Ammon's horn (tissue), 1 donor: ENCODE measurements around the gene DIP2C.
"Not testable (repeated sequence)": the region's sequence is repeated elsewhere in the genome, so short reads cannot be mapped to it uniquely, and the experiment has no call there.

Experiments used
- DNase-seq: peaks from one replicate; pipeline ENCODE4 v3.0.0-alpha.2; 2016; ENCODE audit warnings: low spot score

Gene DIP2C

GRCh38 chr10:639751-640672, 49.5 kb downstream of the DIP2C start:
- DNase-seq, result no peak

DNA sequence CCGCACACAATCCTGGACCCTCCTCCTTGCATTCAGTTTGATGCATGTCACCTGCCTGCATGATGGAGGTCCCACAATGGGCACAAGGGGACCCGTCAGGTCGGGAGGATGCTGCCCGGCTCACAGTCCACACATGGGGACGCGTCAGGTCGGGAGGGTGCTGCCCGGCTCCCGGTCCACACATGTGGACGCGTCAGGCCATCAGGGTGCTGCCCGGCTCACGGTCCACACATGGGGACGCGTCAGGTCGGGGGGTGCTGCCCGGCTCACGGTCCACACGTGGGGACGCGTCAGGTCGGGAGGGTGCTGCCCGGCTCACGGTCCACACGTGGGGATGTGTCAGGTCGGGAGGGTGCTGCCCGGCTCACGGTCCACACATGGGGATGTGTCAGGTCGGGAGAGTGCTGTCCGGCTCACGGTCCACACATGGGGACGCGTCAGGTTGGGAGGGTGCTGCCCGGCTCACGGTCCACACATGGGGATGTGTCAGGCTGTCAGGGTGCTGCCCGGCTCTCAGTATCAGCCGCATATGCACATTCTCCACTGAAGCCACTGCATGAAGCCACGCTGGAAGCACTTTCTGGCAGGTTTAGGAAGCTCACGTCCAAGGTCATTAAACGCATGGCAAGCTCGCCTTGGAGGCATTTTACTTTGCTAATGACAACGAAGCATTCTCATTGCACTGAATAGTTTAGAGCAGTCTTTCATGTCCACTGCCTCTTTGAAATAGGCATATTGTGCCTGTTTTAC, 50.3 kb downstream of the DIP2C start:
- DNase-seq, result no peak

DNA sequence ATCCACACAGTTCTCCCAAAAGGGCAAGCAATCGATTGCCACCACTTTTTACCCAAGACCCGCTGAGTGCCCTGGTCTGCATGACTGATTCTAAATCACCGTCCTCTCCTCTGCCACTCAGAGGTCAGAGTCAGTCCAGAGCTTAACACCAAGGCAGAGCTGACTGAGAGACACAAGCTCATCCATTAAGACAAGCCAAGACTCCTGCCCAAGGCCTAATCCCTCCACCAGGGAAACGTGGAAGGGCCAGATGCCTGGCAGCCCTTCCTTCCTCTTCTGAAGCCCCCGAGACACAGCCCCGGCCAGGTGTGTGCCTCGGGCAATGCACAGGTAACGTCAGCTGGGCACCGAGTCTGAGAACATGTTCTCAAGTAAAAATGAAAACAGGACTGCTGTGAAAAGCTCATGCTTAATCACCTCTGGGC, 51.7 kb downstream of the DIP2C start:
- DNase-seq, result no peak

DNA sequence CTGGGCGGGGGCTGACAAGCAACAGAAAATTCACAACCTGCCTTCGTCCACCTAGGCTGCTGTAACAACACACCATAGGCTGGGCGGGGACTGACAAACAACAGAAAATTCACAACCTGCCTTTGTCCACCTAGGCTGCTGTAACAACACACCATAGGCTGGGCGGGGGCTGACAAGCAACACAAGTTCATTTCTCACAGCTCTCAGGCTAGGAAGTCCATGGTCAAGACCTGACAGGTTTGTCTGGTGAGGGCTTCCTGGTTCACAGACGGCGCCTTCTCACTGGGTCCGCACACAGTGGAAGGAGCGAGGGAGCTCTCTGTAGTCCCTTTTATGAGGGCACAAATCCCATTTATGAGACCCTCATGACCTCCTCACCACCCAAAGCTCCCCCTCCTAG, 52.2 kb downstream of the DIP2C start:
- DNase-seq, result no peak

- no peak for DNase-seq
Measured at GRCh38 chr10:636769-637168, 52.7 kb downstream of the DIP2C start.

- DNase-seq, result no peak
Measured at GRCh38 chr10:636016-636730, 53.3 kb downstream of the DIP2C start.

DNA sequence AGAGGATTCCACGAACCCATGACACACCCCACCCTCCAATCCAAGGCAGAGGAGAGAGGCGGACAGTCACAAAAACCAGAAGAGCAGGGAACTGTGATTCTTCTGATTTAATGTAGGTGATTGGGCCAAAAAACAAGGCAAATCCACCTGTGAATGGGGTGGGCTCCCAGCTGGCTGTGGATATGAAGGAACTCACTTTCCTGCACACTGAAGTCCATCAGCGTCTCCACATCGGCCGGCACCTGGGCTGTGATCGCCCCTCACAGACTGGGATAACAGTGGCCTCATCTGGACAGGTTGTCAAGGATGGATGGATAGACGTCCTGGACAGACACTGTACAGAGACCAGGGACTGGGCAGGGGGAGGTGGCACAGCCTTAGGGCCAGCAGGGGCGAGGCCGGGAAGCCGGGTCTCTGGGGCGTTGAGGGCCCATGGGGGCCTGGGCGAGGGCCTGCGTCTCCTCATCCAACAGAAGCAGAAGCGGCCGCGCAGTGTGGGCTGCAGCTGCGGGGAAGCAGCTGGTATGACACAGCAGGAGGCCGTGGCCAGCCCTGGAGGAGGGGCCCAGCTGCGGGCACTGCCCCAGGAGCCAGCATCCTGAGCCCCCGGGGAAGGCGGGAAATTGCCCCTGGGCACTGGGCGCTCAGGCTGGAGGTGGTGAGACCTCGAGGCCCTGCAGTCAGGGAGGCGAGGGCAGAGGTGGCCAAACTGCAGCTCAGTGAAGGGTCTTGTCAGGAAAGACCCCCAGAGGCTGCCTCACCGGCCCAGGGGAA, 54.2 kb downstream of the DIP2C start:
- DNase-seq, result peak; percentile 64

GRCh38 chr10:634256-634655, 55.2 kb downstream of the DIP2C start:
- DNase-seq, result no peak

DNA sequence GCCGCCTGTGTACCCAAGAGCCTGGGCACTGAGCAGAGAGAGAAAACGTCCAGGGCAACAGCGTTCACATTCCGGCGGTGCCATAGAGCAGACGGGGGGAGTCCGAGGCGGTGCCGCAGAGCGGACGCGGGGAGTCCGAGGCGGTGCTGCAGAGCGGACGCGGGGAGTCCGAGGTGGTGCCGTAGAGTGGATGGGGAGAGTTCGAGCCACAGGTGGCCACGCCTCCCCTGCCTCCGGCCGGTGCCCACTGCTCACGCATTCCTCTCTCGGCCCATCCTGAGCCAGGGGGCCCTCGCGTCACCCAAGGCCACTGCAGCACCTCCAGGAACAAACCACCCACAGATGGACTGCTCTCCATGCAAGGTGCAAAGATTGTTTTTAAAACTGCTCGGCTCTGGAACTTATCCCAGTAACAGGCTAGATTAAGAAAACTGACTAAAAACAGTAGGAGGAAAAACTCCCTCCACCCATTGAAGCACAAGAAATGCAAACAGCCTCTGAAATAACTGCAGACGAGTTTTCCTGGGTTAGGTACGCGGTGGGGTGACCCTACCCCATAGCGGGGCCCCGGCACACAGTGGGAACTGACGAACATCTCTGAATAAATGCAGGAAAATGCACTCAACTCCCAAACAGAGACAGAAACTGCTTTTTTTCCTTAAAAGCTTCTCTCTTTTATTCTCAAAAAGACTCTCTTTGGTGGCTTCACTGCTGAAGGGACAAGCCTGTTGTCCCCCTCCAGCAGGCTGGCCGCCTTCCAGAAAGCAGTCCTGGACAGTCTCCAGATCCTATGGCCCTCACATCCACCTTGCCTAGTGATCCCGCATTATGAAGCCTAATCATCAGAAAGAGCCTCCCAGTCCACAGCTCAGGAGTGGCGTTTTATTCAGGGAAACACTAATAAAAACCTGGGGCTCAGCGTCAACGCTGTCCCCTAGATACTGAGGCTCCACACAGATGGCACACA, 55.9 kb downstream of the DIP2C start:
- DNase-seq, result no peak

- DNase-seq, result not testable (repeated sequence)
Measured at GRCh38 chr10:632807-633177, 56.7 kb downstream of the DIP2C start.

DNA sequence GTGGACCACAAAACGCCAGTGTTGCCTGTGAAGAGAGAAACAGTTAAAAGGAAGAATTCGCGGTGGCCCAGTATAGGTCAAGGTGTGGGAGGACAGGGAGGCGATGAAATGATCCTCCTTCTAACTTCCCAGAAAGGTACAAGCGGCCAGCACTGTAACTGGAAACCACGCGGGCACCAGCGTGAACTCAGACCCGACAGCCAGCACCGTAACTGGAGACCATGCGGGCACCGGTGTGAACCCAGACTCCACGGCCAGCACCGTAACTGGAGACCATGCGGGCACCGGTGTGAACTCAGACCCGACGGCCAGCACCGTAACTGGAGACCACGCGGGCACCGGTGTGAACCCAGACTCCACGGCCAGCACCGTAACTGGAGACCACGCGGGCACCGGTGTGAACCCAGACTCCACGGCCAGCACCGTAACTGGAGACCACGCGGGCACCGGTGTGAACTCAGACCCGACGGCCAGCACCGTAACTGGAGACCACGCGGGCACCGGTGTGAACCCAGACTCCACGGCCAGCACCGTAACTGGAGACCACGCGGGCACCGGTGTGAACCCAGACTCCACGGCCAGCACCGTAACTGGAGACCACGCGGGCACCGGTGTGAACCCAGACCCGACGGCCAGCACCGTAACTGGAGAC, 57.2 kb downstream of the DIP2C start:
- not testable (repeated sequence) for DNase-seq

GRCh38 chr10:631266-631665, 58.2 kb downstream of the DIP2C start:
- DNase-seq, result no peak

DNA sequence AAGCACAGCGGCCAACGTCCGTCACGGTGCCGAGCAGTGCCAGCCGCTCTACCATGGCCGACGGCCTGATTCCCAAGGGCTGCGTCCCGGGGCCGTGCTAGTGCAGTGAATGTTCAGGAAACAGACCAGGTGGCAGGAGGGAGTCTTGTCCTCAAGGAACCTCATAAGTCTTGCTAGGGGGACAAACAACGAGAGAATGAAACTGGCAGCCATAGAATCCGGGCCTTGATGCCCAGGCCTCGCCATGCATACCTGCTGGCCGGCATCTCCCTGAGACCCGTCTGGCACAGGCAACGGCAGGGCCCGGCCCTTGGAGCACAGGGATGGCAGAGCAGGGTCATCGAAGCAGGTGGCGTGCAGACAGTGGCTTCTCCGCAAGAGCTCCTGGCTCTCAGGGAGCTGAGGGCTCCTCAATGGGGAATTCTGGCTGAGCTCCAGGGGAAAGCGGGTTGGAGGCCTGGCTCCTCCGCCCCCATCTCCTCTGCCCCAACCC, 58.8 kb downstream of the DIP2C start:
- peak; percentile 55 for DNase-seq

GRCh38 chr10:629186-629998, 60.1 kb downstream of the DIP2C start:
- no peak for DNase-seq

- DNase-seq, result peak; percentile 93
Measured at GRCh38 chr10:628386-629045, 61.0 kb downstream of the DIP2C start.

DNA sequence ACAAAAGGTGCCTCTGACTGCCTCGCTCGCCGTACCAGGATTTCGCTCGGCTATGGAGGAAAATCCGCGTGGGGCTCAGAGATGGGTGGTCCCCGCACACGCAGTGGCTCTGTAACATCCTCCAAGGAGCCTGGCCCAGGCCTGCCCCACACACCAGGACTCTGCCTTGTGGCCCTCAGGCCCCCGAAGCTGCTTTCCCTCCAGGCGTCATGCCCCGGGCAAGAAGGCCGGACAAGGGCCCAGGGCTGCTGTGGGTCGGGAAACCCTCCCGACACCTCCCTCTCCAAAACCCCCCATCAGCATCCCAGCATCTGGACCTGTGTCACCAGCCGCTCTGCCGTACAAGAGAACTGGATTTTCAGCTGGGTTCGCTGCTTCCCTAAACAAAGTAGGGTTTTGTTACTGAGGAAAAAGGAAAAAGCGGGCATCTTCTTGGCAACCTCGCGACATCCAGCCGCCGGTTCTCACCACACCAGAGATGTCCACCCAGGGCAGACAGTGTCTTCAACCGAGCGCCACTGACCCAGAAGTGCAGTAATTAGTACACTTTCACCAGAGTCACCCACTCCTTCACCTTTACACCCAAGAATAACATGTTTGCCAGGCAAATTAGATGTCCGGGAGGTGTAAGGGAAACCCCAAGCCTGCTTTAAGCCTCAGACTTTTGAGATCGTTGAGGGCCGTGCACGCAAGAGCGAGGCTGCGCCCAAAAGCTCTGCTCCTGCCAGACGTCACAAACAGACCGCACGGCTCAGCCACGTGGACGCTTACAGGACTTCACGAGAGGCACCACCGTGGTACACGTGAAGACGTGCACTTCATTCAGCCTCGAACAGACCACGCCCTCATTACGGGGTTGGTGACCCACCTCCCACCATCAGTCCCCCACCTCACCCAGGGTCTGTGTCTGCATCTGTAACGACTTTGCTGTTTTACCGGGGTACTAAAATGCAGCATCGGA, 62.2 kb downstream of the DIP2C start:
- peak; percentile 61 for DNase-seq
